Measurements from ENCODE around the gene GPN1. TPM values are rescaled to one million over a fixed set of nuclear protein-coding genes. Genes with fewer than 3 reads are reported as not detected.

The GPN1 gene
- total and polyA plus RNA-seq, 2 of the 8 experiments (the other 6 are each of a cell fraction or from before 2014, with no cell fraction given) = 38.7 to 43.5 TPM

GRCh38 chr2:27671235-27671634 lies 42.4 kb downstream of the GPN1 start:
- Histone ChIP-seq H3K23me2 (ENCODE audit: low read depth, low read length) (no peaks in the 10 kb centered on the region), H3K4me3 (ENCODE audit: extremely low read depth in 1 of 4, insufficient read depth in 2 of 4, low read depth in 3 of 4, low read length in 4 of 4) (no peak overlapping the region), H2BK12ac (ENCODE audit: low read depth, low read length) (no peak overlapping the region), H4K5ac (ENCODE audit: insufficient read length, low read depth, low read length) (no peak overlapping the region), H3K4ac (replicated peaks; ENCODE audit: insufficient read length, low read depth, low read length) (no peak overlapping the region), H4K91ac (replicated peaks; ENCODE audit: insufficient read length, low read length) (no peak overlapping the region), H3K23ac (ENCODE audit: insufficient read length) (no peak overlapping the region), H3K27me3 (replicated peaks in 1 of 4; ENCODE audit: control insufficient read depth in 3 of 4, extremely low read depth in 1 of 4, insufficient read depth in 3 of 4, low read length in 3 of 4) (no peaks in the 10 kb centered on the region), H2BK120ac (replicated peaks; ENCODE audit: low read depth, low read length) (no peak overlapping the region), H3K4me1 (replicated peaks in 1 of 4; ENCODE audit: control insufficient read depth in 3 of 4, insufficient read depth in 4 of 4, low read length in 3 of 4) (no peaks in the 10 kb centered on the region), H3K36me3 (ENCODE audit: control insufficient read depth in 2 of 4, insufficient read depth in 4 of 4, low read length in 3 of 4) (peaks cover 5 to 33% (median 9%) of the 10 kb centered on the region in 4 experiments; a peak in 7 of 8 replicates), H3K4me2 (ENCODE audit: insufficient read depth in 1 of 2, low read depth in 2 of 2, low read length in 2 of 2) (no peak overlapping the region), H2AFZ (ENCODE audit: low read length) (no peak overlapping the region), H2BK5ac (ENCODE audit: low read depth, low read length) (no peak overlapping the region), H4K20me1 (replicated peaks in 1 of 2; ENCODE audit: control insufficient read depth in 1 of 2, insufficient read depth in 2 of 2, low read length in 2 of 2) (peaks cover 0 to 2% of the 10 kb centered on the region in 2 experiments), H4K8ac (ENCODE audit: extremely low read depth, insufficient read depth, low read length) (no peak overlapping the region), H3K79me1 (ENCODE audit: low read depth, low read length) (no peaks in the 10 kb centered on the region), H3K56ac (replicated peaks; ENCODE audit: insufficient read length, low read depth, low read length) (no peak overlapping the region), H2BK15ac (ENCODE audit: low read length) (no peak overlapping the region), H2BK20ac (ENCODE audit: low read length) (no peak overlapping the region), H2AK5ac (ENCODE audit: low read depth, low read length) (no peak overlapping the region), H3K18ac (ENCODE audit: extremely low read depth, low read length) (no peak overlapping the region), H3K27ac (ENCODE audit: low read depth, low read length) (no peak overlapping the region), H3K9ac (replicated peaks in 1 of 4; ENCODE audit: extremely low read depth in 1 of 4, low read depth in 3 of 4, low read length in 3 of 4) (no peak overlapping the region), H3K79me2 (ENCODE audit: control insufficient read depth in 1 of 2, insufficient read depth in 2 of 2, low read length in 2 of 2) (no peaks in the 10 kb centered on the region), H3K14ac (ENCODE audit: insufficient read length) (no peak overlapping the region), H3K9me3 (ENCODE audit: insufficient read depth in 2 of 2, low read depth in 1 of 2, low read length in 1 of 2) (no peaks in the 10 kb centered on the region)
- TF ChIP-seq POU5F1 (IDR thresholded peaks at IDR 0.05; ENCODE audit: low read depth, low read length) = no peak
- no peak for TF ChIP-seq CBX8 (IDR thresholded peaks at IDR 0.05; ENCODE audit: borderline replicate concordance, low read depth, low read length)
- TF ChIP-seq CTBP2 (IDR thresholded peaks at IDR 0.05; ENCODE audit: borderline replicate concordance, insufficient read depth, insufficient read length, low read length) = no peak
- TF ChIP-seq ASH2L (IDR thresholded peaks at IDR 0.05; ENCODE audit: low read length) = no peak
- no peak for TF ChIP-seq BCL11A (IDR thresholded peaks at IDR 0.05; ENCODE audit: low read depth in 2 of 2, low read length in 2 of 2)
- no peak for TF ChIP-seq MAX (IDR thresholded peaks at IDR 0.05)
- no peak for TF ChIP-seq NRF1 (IDR thresholded peaks at IDR 0.05; ENCODE audit: low read depth, low read length)
- TF ChIP-seq SIRT6 (IDR thresholded peaks at IDR 0.05; ENCODE audit: low read length) = no peak
- no peak for TF ChIP-seq JUND (IDR thresholded peaks at IDR 0.05; ENCODE audit: low read length)
- TF ChIP-seq FOSL1 (IDR thresholded peaks at IDR 0.05; ENCODE audit: insufficient read depth, low read depth, low read length) = no peak
- TF ChIP-seq POLR2AphosphoS5 (IDR thresholded peaks at IDR 0.05; ENCODE audit: low read depth, low read length) = no peak
- TF ChIP-seq ZNF274 (IDR thresholded peaks at IDR 0.05; ENCODE audit: borderline replicate concordance, extremely low read depth, low read length) = no peak
- no peak for TF ChIP-seq HDAC6 (IDR thresholded peaks at IDR 0.05; ENCODE audit: low read depth, low read length)
- no peak for TF ChIP-seq SP1 (IDR thresholded peaks at IDR 0.05; ENCODE audit: low read depth, low read length)
- no peak for FAIRE-seq
- no peak for DNase-seq (ENCODE audit: low read depth in 1 of 2, low spot score in 2 of 2)
- ChIA-PET POLR2A (ENCODE audit: partially characterized antibody) (interaction anchor here (1.0 kb wide), 1 partner anchor 8 kb away, joined by 3 read pairs; the partner anchor contains the start of genes SLC4A1AP and SUPT7L), CTCF (ENCODE audit: partially characterized antibody) (interaction anchor here (5.0 kb wide), 1 partner anchor 12 kb away, joined by 25 read pairs; no protein-coding TSS in a partner anchor)
- WGBS, 2 experiments (ENCODE audit: extremely low coverage in 1 of 2, insufficient coverage in 1 of 2, insufficient read length in 1 of 2, insufficient replicate concordance in 2 of 2, low coverage in 1 of 2, low lambda C conversion rate in 2 of 2, missing lambda C conversion rate in 1 of 2) = 92% methylated on average over 4 of the region's 4 CpGs; no CpG with 5 or more reads in 1 of the 2 experiments
